Right atrium auricular region (tissue), 2 donors: ENCODE results near the gene SMG6. TPM values are rescaled to one million over a fixed set of nuclear protein-coding genes. Genes with fewer than 3 reads are reported as not detected.
"Not testable (repeated sequence)": the region's sequence is repeated elsewhere in the genome, so short reads cannot be mapped to it uniquely, and the experiment has no call there.

Experiments
- DNase-seq: peaks from one replicate; pipeline ENCODE4 v3.0.0-alpha.2; 2019; ENCODE audit warnings: low spot score
- H3K27ac ChIP-seq, 2 donors: fragments of 200-600 bp; sonication (generic); 1 replicate in 1 of 2; 2 replicates in 1 of 2; pipeline ENCODE4 v1.5.1; 2016 to 2019
- H3K27me3 ChIP-seq, 2 donors: fragments of 200-600 bp; sonication (generic); one replicate each; pipeline versions ENCODE4 v1.5.1 to v1.6.0; 2017 to 2019
- H3K36me3 ChIP-seq: fragments of 200-600 bp; sonication (generic); one replicate; pipeline ENCODE4 v1.5.1; 2016
- H3K4me1 ChIP-seq, 2 donors: fragments of 200-600 bp; sonication (generic); one replicate each; pipeline versions ENCODE4 v1.5.1 to v1.6.0; 2017 to 2019
- H3K4me3 ChIP-seq, 2 donors: fragments of 200-600 bp; sonication (generic); 1 replicate in 1 of 2; 2 replicates in 1 of 2; pipeline ENCODE4 v1.5.1; 2017 to 2019; ENCODE audit warnings: mild to moderate bottlenecking in 1 of 2, moderate library complexity in 1 of 2
- H3K9me3 ChIP-seq, 2 donors: fragments of 200-600 bp; sonication (generic); one replicate each; pipeline ENCODE4 v1.5.1; 2019
- total RNA-seq, 2 donors: library from RNA; depleted of rRNA; stranded (reverse); fragments of >200 nt; gene quantifications; one replicate each; pipeline ENCODE4 v1.1.0, GENCODE V29; 2016
- TF ChIP-seq, protein P1 (sequence below), 2 donors: fragments of 200-600 bp; sonication (generic); IDR thresholded peaks; one replicate each; pipeline ENCODE4 v1.5.1; 2019; ENCODE audit warnings: antibody characterized with exemption in 2 of 2

The SMG6 gene
- total RNA-seq, 2 donors from 2014 or later = 18.2 to 29.3 TPM

DNA sequence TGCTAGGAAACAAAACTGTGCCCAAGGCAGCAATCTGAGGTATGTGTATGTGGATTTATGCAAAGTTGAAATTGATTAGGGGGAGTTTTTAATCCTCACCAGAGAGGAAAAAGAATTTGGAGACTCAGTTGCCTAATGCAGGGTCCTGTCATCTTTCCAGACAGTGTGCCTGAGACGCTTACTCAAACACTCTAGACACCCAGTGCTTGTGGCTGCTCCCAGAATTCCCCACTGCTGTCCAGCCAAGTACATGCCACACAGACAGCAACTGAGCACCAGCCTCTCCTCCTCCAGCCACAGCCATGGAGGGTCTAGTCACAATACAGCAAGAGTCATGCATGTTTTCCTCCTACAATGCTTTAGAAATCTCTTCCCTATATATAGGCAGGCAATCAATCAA, 130.6 kb downstream of the SMG6 start:
- Histone ChIP-seq H3K27me3 (no peaks in the 10 kb centered on the region), H3K4me1 (peaks cover 0 to 73% of the 10 kb centered on the region in 2 donors), H3K36me3 (peaks cover 10% of the 10 kb centered on the region), H3K9me3 (no peaks in the 10 kb centered on the region), H3K27ac (peak overlapping the region; percentile 83 to 91), H3K4me3 (no peak overlapping the region)
- TF ChIP-seq, protein P1, sequence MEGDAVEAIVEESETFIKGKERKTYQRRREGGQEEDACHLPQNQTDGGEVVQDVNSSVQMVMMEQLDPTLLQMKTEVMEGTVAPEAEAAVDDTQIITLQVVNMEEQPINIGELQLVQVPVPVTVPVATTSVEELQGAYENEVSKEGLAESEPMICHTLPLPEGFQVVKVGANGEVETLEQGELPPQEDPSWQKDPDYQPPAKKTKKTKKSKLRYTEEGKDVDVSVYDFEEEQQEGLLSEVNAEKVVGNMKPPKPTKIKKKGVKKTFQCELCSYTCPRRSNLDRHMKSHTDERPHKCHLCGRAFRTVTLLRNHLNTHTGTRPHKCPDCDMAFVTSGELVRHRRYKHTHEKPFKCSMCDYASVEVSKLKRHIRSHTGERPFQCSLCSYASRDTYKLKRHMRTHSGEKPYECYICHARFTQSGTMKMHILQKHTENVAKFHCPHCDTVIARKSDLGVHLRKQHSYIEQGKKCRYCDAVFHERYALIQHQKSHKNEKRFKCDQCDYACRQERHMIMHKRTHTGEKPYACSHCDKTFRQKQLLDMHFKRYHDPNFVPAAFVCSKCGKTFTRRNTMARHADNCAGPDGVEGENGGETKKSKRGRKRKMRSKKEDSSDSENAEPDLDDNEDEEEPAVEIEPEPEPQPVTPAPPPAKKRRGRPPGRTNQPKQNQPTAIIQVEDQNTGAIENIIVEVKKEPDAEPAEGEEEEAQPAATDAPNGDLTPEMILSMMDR (IDR thresholded peaks at IDR 0.05) = no peak
- DNase-seq = no peak

DNA sequence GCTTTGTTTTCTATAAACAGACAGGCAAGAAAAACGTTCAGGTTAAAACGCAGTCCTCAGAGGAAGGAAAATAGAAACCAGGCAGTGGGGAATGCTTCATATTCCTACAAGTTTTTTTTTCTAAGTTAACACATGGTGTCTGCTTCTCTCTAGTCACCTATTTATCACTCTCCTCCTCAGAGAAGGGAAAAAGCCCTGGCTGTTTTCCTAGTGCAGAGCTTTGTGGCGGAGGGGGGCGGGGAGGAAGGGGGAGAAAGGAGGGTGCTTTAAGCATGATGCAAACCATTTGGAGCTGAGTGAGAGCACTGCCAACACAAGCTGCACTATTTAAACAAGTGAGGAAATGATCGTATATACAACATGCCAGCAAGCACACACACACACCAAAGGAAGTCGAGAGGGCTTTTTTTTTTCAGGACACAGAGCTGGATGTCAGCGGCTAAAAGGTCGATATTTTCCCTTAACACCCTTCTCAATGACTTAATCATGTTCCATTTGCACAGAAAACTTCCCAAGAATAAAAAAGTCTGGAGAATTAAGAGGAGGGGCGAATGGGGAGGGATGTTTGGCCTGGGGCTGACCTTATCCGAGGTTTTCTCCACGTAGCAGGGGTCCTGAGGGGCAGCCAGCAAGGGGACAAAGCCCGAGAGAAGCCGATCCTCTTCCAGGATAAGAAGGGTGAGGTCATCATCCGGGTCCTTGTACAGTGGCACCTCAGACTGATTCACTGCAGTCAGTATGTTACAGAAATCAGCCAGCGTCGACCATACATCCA, 131.3 kb downstream of the SMG6 start:
- Histone ChIP-seq H3K27me3 (no peaks in the 10 kb centered on the region), H3K4me3 (peak overlapping the region in 1 of 2 donors; percentile 23), H3K9me3 (no peaks in the 10 kb centered on the region), H3K36me3 (peaks cover 10% of the 10 kb centered on the region), H3K27ac (peak overlapping the region; percentile 83 to 91), H3K4me1 (peaks cover 0 to 66% of the 10 kb centered on the region in 2 donors)
- TF ChIP-seq, protein P1 (IDR thresholded peaks at IDR 0.05) = no peak
- DNase-seq = no peak

DNA sequence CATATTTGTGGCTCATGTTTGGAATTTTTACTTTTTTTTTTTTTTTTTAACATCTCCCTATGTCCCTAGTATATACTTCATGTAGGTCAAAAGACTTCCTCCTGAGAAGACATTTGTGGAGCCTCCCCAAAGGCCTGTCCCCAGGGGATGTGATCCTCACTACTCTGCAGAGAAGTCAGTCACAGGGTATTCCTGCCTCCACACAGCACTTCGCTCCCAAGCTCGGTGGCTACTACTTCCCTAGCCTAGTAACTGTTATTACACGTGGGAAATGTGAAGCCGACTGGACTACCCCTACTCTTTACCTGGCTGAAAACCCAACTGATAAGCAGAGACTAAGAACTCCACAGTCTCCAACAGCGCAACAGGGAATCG, 131.9 kb downstream of the SMG6 start:
- TF ChIP-seq, protein P1 (IDR thresholded peaks at IDR 0.05) = no peak
- peak overlapping the region; percentile 83 to 91 for H3K27ac ChIP-seq
- DNase-seq = no peak
- H3K4me1 ChIP-seq = peaks cover 0 to 60% of the 10 kb centered on the region in 2 donors
- peaks cover 10% of the 10 kb centered on the region for H3K36me3 ChIP-seq
- H3K4me3 ChIP-seq = peak overlapping the region in 1 of 2 donors; percentile 23
- H3K9me3 ChIP-seq = no peaks in the 10 kb centered on the region
- no peaks in the 10 kb centered on the region for H3K27me3 ChIP-seq

DNA sequence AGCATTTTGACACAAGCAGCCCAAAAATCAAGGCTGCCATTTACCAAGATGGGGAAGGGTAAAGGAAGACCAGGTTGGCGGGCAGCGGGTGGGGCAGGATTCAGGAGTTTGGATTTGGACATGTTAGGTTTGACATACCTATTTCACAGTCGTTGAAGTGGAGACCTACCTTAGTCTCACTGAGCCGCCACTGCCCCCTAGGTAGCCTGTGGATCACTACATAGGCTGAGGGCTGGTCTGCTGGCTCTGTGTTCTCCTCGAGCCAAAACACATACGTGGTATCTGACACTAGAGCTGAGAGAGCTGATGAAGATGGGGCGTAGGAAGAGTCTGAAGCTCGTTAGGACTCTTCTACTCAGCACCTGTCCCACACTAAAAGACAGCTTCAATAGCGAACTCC, 133.6 kb downstream of the SMG6 start:
- TF ChIP-seq, protein P1 (IDR thresholded peaks at IDR 0.05) = no peak
- no peak for DNase-seq
- H3K4me1 ChIP-seq = peaks cover 0 to 43% of the 10 kb centered on the region in 2 donors
- H3K27me3 ChIP-seq = no peaks in the 10 kb centered on the region
- H3K27ac ChIP-seq = peak overlapping the region in 1 of 2 donors; percentile 11
- H3K4me3 ChIP-seq = no peak overlapping the region
- H3K36me3 ChIP-seq = peaks cover 10% of the 10 kb centered on the region
- H3K9me3 ChIP-seq = no peaks in the 10 kb centered on the region

DNA sequence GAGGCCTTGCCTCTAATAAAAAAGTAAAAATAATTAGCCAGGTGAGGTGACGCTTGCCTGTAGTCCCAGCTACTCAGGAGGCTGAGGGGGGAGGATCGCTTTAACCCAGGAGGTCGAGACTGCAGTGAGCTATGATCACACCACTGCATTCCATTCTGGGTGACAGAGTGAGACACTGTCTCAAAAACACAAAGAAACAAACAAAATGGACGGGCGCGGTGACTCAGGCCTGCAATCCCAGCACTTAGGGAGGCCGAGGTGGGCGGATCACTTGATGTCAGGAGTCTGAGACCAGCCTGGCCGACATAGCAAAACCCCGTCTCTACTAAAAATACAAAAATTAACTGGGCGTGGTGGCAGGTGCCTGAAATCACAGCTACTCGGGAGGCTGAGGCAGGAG, 137.9 kb downstream of the SMG6 start:
- not testable (repeated sequence) for H3K27me3 ChIP-seq, H3K27ac ChIP-seq, H3K4me3 ChIP-seq, H3K4me1 ChIP-seq, H3K9me3 ChIP-seq, DNase-seq
- peaks cover 34% of the 10 kb centered on the region for H3K36me3 ChIP-seq

DNA sequence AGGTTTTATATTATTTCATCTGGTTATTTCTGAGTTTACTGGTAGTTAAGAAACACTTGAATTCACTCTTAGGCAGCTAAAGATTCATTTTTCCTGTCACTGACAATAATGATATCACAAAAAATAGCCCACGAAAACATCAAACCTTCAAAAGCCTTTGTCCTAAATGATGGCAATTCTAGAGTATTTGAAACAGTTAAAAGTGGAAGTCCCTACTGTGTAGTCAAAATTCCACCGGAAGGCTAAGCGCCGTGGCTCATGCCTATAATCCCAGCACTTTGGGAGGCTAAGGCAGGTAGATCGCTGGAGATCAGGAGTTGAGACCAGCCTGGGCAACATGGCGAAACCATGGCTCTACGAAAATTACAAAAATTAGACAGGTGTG, 145.2 kb downstream of the SMG6 start:
- Histone ChIP-seq H3K9me3 (no peaks in the 10 kb centered on the region), H3K27me3 (no peaks in the 10 kb centered on the region), H3K4me1 (peaks cover 0 to 19% of the 10 kb centered on the region in 2 donors), H3K36me3 (peaks cover 16% of the 10 kb centered on the region), H3K27ac (peak overlapping the region in 1 of 2 donors; percentile 43), H3K4me3 (no peak overlapping the region)
- no peak for DNase-seq
- TF ChIP-seq, protein P1 (IDR thresholded peaks at IDR 0.05) = no peak
